ACHN (cell line): ENCODE measurements around the gene FAM222B.
A peak's percentile ranks its signal among the peaks of the same experiment; 100 is the strongest.

Experiments used
- DNase-seq: peaks from one replicate; pipeline ENCODE4 v3.0.0-alpha.2; 2015
- in situ Hi-C: cut with HindIII; loops from 2 replicates; pipeline ENCODE4 v1.10.0; 2017; ENCODE audit warnings: low sequenced_read_pairs, low pct_ligation_motif_present, low pct_unique_long_range_greater_than_20kb

FAM222B gene

GRCh38 chr17:28874750-28875149, 32.2 kb upstream of the FAM222B start:
- in situ Hi-C loops: no loop called here

GRCh38 chr17:28873839-28874238, 31.2 kb upstream of the FAM222B start:
- no peak for DNase-seq
- in situ Hi-C loops: no loop called here

More at GRCh38 chr17:28874750-28875149, 32.2 kb upstream of the FAM222B start:
- DNase-seq: no peak

- no peak for DNase-seq
- in situ Hi-C loops: no loop called here
These were observed 28.5 kb upstream of the FAM222B start for GRCh38 chr17:28871056-28871579.

GRCh38 chr17:28867276-28867675, 24.7 kb upstream of the FAM222B start:
- in situ Hi-C loops: loop anchor here (5.0 kb wide), 1 partner anchor 35 kb away; no protein-coding TSS in a partner anchor
- no peak for DNase-seq

- no peak for DNase-seq
- in situ Hi-C loops: loop anchor here (5.0 kb wide), 1 partner anchor 34 kb away; no protein-coding TSS in a partner anchor
These were observed 23.6 kb upstream of the FAM222B start for GRCh38 chr17:28865946-28866752.

- no peak for DNase-seq
- in situ Hi-C loops: loop anchor here (5.0 kb wide), 1 partner anchor 33 kb away; no protein-coding TSS in a partner anchor
These were observed 22.6 kb upstream of the FAM222B start for GRCh38 chr17:28864991-28865849.

- DNase-seq: no peak
- in situ Hi-C loops: no loop called here
These were observed 21.4 kb upstream of the FAM222B start for GRCh38 chr17:28863953-28864352.

- in situ Hi-C loops: no loop called here
- DNase-seq: no peak
These were observed 20.0 kb upstream of the FAM222B start for GRCh38 chr17:28862561-28862960.

- in situ Hi-C loops: no loop called here
- no peak for DNase-seq
These were observed 19.0 kb upstream of the FAM222B start for GRCh38 chr17:28861393-28862203.

GRCh38 chr17:28860363-28860808, 17.8 kb upstream of the FAM222B start:
- DNase-seq: no peak
- in situ Hi-C loops: no loop called here

GRCh38 chr17:28858801-28859355, 16.3 kb upstream of the FAM222B start:
- in situ Hi-C loops: no loop called here

GRCh38 chr17:28857905-28858800, 15.6 kb upstream of the FAM222B start:
- in situ Hi-C loops: no loop called here
- DNase-seq: no peak

More at GRCh38 chr17:28858801-28859355, 16.3 kb upstream of the FAM222B start:
- DNase-seq: no peak

- no peak for DNase-seq
- in situ Hi-C loops: no loop called here
These were observed 13.5 kb upstream of the FAM222B start for GRCh38 chr17:28856028-28856574.

- in situ Hi-C loops: no loop called here
- no peak for DNase-seq
These were observed 12.7 kb upstream of the FAM222B start for GRCh38 chr17:28855336-28855679.

- DNase-seq: peak; percentile 89
- in situ Hi-C loops: no loop called here
These were observed 12.1 kb upstream of the FAM222B start, which contains the start of gene ERAL1 for GRCh38 chr17:28854457-28855335. TSS of gene ERAL1 (plus strand) at chr17:28855016. CDS start at chr17:28855035, 19 bp downstream.

- in situ Hi-C loops: no loop called here
- no peak for DNase-seq
These were observed 10.7 kb upstream of the FAM222B start for GRCh38 chr17:28853295-28853694.
